Measurements from ENCODE around the gene PTPRF.
A peak's percentile ranks its signal among the peaks of the same experiment; 100 is the strongest.

Gene PTPRF

DNA sequence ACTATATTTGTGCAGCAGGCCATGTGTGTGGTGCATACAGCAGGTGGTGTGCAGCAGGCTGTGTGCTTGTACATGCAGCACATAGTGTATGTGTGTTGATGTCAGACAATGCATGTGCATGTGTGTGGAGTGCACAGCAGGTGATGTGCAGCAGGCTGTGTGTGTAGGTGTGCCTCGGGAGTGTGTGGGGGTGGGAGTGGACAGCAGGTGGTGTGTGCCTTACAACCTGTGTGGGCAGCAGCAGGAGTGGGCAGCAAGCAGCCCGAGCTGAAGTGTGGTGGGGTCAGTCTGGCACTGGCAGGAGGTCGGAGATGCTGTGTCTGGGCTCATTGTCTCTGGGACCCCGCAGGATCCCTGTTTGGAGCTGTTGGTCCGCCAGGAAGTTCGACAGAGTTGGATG, 29.6 kb downstream of the PTPRF start:
- TF ChIP-seq, protein P1, sequence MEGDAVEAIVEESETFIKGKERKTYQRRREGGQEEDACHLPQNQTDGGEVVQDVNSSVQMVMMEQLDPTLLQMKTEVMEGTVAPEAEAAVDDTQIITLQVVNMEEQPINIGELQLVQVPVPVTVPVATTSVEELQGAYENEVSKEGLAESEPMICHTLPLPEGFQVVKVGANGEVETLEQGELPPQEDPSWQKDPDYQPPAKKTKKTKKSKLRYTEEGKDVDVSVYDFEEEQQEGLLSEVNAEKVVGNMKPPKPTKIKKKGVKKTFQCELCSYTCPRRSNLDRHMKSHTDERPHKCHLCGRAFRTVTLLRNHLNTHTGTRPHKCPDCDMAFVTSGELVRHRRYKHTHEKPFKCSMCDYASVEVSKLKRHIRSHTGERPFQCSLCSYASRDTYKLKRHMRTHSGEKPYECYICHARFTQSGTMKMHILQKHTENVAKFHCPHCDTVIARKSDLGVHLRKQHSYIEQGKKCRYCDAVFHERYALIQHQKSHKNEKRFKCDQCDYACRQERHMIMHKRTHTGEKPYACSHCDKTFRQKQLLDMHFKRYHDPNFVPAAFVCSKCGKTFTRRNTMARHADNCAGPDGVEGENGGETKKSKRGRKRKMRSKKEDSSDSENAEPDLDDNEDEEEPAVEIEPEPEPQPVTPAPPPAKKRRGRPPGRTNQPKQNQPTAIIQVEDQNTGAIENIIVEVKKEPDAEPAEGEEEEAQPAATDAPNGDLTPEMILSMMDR (conservative IDR thresholded peaks at IDR 0.05; ENCODE audit: low read length): no peak
- no peak overlapping the region for H3K4me3 ChIP-seq (ENCODE audit: low read length)
- no peak for DNase-seq (ENCODE audit: low read depth)

DNA sequence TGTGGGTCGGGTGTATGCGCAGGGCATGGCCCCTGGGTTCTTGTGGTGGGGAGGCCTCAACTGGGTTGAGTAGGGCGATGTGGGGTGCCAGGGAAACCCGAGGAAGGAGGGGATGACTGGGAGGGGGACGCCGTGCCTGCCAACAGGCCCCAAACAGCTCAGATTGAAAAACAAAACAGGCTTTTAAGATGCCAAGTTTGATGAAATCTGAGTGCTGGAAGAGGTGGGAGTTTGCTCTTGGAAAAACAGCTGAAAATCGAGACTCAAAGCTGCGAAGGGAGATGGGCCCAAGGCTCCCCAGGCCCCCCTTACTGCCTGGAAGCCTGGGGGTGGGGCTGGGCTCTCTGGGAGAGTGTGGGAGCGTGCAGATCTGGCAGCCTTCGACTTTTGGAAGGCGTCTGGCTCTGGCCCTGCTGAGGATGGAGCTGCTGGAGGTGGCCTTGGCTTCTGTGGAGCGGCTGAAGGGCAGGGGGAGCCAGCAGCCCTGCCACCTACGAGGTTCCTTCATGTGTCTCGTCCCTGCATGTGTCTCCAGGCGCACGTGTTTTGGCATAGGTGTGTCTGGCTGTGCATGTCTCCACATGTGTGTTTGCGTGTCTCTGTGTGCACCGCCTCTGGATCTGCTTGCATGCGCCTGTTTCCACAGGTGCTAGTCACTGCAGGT, 33.3 kb downstream of the PTPRF start:
- no peak for DNase-seq (ENCODE audit: low read depth)
- H3K4me3 ChIP-seq (ENCODE audit: low read length): no peak overlapping the region
- TF ChIP-seq, protein P1 (conservative IDR thresholded peaks at IDR 0.05; ENCODE audit: low read length): no peak

DNA sequence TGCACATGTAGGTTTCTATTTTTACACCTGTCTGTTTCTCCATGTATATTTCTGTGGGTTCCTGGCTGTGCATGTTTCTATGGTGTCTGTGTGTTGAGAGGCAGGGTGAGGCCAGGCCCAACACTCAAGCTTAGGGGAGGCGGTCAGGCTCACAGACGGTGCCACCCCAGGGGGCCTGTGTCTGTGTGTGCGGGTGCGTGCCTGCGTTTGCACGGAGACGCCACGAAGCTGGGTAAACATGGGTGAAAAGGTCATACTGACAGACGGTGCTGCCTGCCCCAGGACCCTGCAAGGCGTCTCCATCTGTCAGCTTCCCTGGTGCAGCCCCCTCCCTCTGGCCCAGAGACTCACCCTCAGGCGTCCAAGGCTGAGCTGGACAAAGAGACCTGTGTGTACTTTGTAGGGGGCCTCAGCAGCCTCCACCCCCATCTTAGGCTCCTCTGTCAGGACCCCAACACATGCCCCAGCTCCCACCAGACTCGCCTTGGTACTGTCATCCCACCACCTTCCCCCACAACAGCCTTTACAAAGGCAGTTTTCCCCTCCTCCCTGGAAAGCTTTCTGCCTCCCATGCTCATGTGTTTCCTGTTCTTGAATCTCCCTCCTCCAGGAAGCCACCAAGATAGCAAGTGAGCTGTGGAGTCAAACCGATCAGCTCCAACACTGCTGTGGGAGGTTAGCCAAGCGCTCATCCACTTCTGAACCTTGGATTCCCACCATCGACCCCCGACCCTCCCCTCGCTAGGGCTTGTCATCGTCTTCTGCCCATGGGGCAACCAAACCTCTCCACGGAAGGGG, 34.1 kb downstream of the PTPRF start:
- no peak for DNase-seq (ENCODE audit: low read depth)
- TF ChIP-seq, protein P1 (conservative IDR thresholded peaks at IDR 0.05; ENCODE audit: low read length): no peak
- no peak overlapping the region for H3K4me3 ChIP-seq (ENCODE audit: low read length)

DNA sequence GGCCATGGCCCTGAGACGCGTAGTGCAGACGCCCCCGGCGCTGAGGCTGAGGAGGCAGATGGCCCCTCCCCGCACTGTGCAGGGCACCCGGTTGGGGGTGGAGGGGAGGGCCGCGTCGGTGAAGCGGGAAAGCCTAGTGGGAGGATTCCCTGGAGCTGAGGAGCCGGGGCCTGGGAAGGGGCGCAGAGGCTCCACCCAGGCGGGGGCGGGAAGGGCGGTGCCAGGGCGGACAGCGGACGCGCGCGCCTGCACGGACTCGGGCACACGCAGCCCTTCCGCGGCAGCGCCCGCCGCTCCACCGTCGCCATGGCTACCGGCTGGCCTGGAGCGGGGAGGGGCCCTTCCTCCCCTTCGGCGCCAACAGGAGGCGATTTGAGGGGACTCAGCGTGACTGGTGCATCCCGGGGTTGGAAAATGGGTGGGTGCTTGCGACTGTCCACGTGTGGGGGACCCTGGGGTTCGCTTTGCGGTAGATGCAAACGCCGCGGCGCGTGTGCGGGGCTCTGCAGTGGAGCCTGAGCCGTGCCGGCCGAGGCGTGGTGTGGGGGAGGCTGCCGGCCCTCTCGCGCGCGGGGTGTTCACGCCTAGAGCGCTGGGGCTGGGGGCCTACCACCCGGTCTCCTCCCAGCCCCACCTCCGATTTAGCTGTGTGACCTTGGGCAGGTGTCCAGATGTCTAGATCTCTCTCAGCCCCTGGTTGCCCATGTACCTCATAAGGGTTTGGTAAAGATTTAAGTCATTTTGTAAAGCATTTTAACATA, 35.1 kb downstream of the PTPRF start:
- TF ChIP-seq, protein P1 (conservative IDR thresholded peaks at IDR 0.05; ENCODE audit: low read length): no peak
- peak; percentile 47 for DNase-seq (ENCODE audit: low read depth)
- H3K4me3 ChIP-seq (ENCODE audit: low read length): peak overlapping the region; percentile 61

DNA sequence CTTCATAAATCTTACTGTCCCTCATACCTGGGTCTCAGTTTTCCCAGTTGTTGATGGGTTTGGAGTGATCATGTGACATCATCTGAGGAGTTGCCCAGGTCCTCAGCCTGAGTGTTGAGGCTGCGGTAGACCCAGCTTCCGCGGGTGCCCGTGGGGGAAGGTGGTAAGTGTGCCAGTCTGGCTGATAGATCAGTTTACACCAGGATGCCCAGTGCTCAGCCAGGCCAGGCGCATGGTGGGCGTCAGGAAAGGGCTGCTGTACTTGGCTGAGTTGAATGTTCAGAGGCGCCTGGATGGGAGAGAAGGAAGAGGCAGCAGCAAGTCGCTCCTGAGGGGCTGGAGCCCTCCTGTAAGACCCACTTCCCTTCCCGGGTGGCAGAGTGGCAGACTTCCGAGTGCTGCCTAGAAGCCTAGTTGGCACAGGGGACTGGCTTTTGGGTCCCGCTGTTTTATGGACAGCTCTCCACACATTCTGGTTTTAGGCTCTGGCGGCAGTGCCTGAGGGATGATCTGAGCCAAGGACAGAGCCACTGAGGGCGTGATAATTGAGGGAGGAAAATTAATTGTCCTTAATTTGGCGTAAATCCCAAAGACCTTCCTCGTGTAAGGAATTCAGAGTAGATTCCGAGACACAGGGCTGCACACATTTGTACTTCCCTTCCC, 35.8 kb downstream of the PTPRF start:
- no peak for DNase-seq (ENCODE audit: low read depth)
- H3K4me3 ChIP-seq (ENCODE audit: low read length): no peak overlapping the region
- TF ChIP-seq, protein P1 (conservative IDR thresholded peaks at IDR 0.05; ENCODE audit: low read length): no peak

DNA sequence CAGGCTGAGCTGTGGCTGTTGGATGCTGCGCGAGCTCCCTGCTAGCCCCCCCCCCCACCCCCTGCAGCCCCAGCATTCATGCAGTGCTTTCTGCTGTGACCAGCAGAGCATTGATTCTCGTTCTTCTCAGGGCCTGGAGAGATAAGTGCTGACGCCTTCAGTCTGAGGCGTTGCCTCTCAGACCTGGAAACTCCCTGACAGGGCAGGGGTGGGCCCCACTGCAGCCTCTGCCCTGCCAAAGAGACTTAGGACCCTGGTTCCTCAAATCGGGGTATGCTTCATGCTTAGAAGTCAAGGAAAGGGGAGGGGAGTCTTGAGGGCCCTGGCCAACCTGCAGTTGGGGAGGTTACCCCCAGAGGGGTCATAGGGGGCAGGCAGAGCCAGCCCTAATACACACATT, 38.5 kb downstream of the PTPRF start:
- DNase-seq (ENCODE audit: low read depth): no peak
- TF ChIP-seq, protein P1 (conservative IDR thresholded peaks at IDR 0.05; ENCODE audit: low read length): no peak
- H3K4me3 ChIP-seq (ENCODE audit: low read length): no peak overlapping the region

All from AG10803 (cell line).